Measurements from ENCODE around the gene CHSY1.

The CHSY1 gene

DNA sequence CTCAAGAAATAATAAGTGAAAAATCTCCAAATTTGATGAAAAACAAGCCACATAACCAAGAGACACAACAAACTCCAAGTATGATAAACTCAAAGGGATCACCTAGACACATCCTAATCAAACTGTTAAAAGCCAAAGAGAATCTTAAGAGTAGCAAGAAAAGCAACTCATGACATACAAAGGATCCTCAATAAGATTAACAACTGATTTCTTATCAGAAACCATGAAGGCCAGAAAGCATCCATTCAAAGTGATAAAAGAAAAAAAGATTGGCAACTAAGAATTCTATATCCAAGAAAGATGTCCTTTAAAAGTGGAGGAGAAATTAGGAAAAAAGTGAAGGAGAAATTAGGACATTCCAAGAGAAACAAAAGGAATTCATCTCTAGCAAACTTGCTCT lies 23.5 kb downstream of the CHSY1 start:
- POLR2A ChIA-PET = no interaction called here
- CTCF ChIA-PET = no interaction called here
- TF ChIP-seq FOXA1 (IDR thresholded peaks at IDR 0.05) (no peak), BHLHE40 (IDR thresholded peaks at IDR 0.05; ENCODE audit: borderline replicate concordance) (no peak), ZNF384 (IDR thresholded peaks at IDR 0.05) (no peak), FOXK2 (IDR thresholded peaks at IDR 0.05) (no peak), HDGF (IDR thresholded peaks at IDR 0.05; ENCODE audit: borderline replicate concordance) (no peak), NFRKB (IDR thresholded peaks at IDR 0.05) (no peak), PKNOX1 (IDR thresholded peaks at IDR 0.05) (no peak), SUZ12 (IDR thresholded peaks at IDR 0.05) (no peak), SP1 (IDR thresholded peaks at IDR 0.05) (no peak), L3MBTL2 (conservative IDR thresholded peaks at IDR 0.05) (no peak), LEF1 (IDR thresholded peaks at IDR 0.05; ENCODE audit: borderline replicate concordance) (no peak), ELF4 (IDR thresholded peaks at IDR 0.05) (no peak)
- no peak for DNase-seq (ENCODE audit: extremely low spot score)

DNA sequence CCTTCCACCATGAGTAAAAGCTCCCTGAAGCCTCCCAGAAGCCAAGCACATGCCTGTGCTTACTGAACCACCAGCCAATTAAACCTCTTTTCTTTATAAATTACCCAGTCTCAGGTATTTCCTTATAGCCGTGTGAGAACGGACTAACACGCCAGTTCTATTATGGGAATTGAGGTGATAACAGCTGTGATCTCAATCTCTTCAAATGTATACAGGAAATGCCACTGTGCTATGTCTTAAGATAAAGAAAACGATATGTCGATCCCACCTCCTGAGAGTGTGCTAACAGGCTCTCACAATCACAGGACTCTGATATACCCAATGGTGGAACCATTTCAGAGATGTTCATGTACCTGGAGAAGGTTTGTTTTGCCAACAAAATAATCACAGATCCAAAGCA lies 26.2 kb downstream of the CHSY1 start:
- ChIA-PET CTCF (no interaction called here), POLR2A (no interaction called here)
- no peak for TF ChIP-seq NFRKB (IDR thresholded peaks at IDR 0.05)
- TF ChIP-seq LEF1 (IDR thresholded peaks at IDR 0.05; ENCODE audit: borderline replicate concordance) = no peak
- no peak for TF ChIP-seq FOXK2 (IDR thresholded peaks at IDR 0.05)
- no peak for TF ChIP-seq L3MBTL2 (conservative IDR thresholded peaks at IDR 0.05)
- TF ChIP-seq FOXM1 (IDR thresholded peaks at IDR 0.05; ENCODE audit: borderline replicate concordance) = no peak
- TF ChIP-seq FOXA1 (IDR thresholded peaks at IDR 0.05) = no peak
- no peak for TF ChIP-seq ELF4 (IDR thresholded peaks at IDR 0.05)
- TF ChIP-seq SUZ12 (IDR thresholded peaks at IDR 0.05) = no peak
- TF ChIP-seq BHLHE40 (IDR thresholded peaks at IDR 0.05; ENCODE audit: borderline replicate concordance) = no peak
- no peak for TF ChIP-seq CTBP1 (IDR thresholded peaks at IDR 0.05; ENCODE audit: borderline replicate concordance)
- no peak for TF ChIP-seq HDGF (IDR thresholded peaks at IDR 0.05; ENCODE audit: borderline replicate concordance)
- no peak for TF ChIP-seq PKNOX1 (IDR thresholded peaks at IDR 0.05)
- DNase-seq (ENCODE audit: extremely low spot score) = no peak

DNA sequence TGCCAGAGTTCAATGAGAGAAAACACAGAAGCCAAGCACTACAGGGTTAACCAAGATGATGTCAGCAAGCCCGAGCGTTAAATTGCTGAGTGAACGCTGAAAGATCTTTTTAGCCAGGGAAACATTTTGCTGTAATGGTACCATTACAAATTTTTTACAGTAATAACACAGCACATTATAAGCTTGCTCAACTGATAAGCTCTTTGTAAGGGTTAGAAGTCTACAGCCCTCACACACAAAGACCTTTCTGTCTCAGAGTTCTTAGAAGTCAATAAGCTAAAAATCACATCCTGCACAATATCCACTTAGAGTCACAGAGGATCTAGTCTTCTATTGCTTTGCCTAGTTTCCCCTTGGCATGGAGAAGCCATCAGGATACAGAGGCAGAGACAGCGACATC lies 29.9 kb downstream of the CHSY1 start:
- ChIA-PET CTCF (no interaction called here), POLR2A (interaction anchor here (0.9 kb wide), 1 partner anchor 26 kb away, joined by 4 read pairs; no protein-coding TSS in a partner anchor)
- no peak for TF ChIP-seq PKNOX1 (IDR thresholded peaks at IDR 0.05)
- no peak for DNase-seq (ENCODE audit: extremely low spot score)

DNA sequence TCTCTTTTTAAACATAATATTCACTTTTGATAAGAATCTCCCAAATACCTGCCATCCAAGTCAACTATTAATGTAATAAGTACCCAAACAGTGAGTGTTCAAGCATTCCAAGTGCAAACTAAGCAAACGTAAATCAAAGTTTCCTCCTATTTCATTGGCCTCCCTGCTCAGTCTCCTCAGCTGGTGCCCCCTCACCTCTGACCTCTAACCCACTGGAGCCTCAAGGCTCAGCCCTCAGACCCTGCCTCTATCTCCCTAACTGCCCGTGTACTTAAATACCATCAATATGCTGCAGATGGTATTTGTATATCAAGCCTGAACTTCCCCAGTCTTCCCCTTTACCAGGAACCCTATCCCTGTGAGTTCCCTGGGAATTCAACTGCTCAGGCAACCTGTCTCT lies 31.8 kb downstream of the CHSY1 start:
- CTCF ChIA-PET = no interaction called here

GRCh38 chr15:101219441-101219840 lies 32.4 kb downstream of the CHSY1 start:
- CTCF ChIA-PET = interaction anchor here (1.2 kb wide), 1 partner anchor 18 kb away, joined by 3 read pairs; no protein-coding TSS in a partner anchor
- POLR2A ChIA-PET = no interaction called here
- no peak for DNase-seq (ENCODE audit: extremely low spot score)
- TF ChIP-seq SUZ12 (IDR thresholded peaks at IDR 0.05) (no peak), CTBP1 (IDR thresholded peaks at IDR 0.05; ENCODE audit: borderline replicate concordance) (no peak), SP1 (IDR thresholded peaks at IDR 0.05) (no peak), ZNF384 (IDR thresholded peaks at IDR 0.05) (no peak), PKNOX1 (IDR thresholded peaks at IDR 0.05) (no peak), FOXK2 (IDR thresholded peaks at IDR 0.05) (no peak), ARNT (IDR thresholded peaks at IDR 0.05) (no peak), FOXM1 (IDR thresholded peaks at IDR 0.05; ENCODE audit: borderline replicate concordance) (no peak), NFRKB (IDR thresholded peaks at IDR 0.05) (no peak), FOXA1 (IDR thresholded peaks at IDR 0.05) (no peak), HDGF (IDR thresholded peaks at IDR 0.05; ENCODE audit: borderline replicate concordance) (no peak), ELF4 (IDR thresholded peaks at IDR 0.05) (no peak), TARDBP (IDR thresholded peaks at IDR 0.05) (no peak), L3MBTL2 (conservative IDR thresholded peaks at IDR 0.05) (no peak)

More for the DNA sequence above, 31.8 kb downstream of the CHSY1 start:
- no peak for DNase-seq (ENCODE audit: extremely low spot score)
- TF ChIP-seq ZNF384 (IDR thresholded peaks at IDR 0.05) = no peak
- no peak for TF ChIP-seq SP1 (IDR thresholded peaks at IDR 0.05)
- no peak for TF ChIP-seq FOXA1 (IDR thresholded peaks at IDR 0.05)
- no peak for TF ChIP-seq CTBP1 (IDR thresholded peaks at IDR 0.05; ENCODE audit: borderline replicate concordance)
- TF ChIP-seq ELF4 (IDR thresholded peaks at IDR 0.05) = no peak
- no peak for TF ChIP-seq HDGF (IDR thresholded peaks at IDR 0.05; ENCODE audit: borderline replicate concordance)
- TF ChIP-seq SUZ12 (IDR thresholded peaks at IDR 0.05) = no peak
- TF ChIP-seq FOXK2 (IDR thresholded peaks at IDR 0.05) = no peak
- no peak for TF ChIP-seq PKNOX1 (IDR thresholded peaks at IDR 0.05)
- no peak for TF ChIP-seq BHLHE40 (IDR thresholded peaks at IDR 0.05; ENCODE audit: borderline replicate concordance)
- no peak for TF ChIP-seq NFRKB (IDR thresholded peaks at IDR 0.05)
- no peak for TF ChIP-seq FOXM1 (IDR thresholded peaks at IDR 0.05; ENCODE audit: borderline replicate concordance)
- no peak for TF ChIP-seq TARDBP (IDR thresholded peaks at IDR 0.05)
- TF ChIP-seq ARNT (IDR thresholded peaks at IDR 0.05) = no peak
- no peak for TF ChIP-seq L3MBTL2 (conservative IDR thresholded peaks at IDR 0.05)
- POLR2A ChIA-PET = no interaction called here

All from HEK293T (cell line).